ENCODE measurements around the gene RRAS2. TPM values are rescaled to one million over a fixed set of nuclear protein-coding genes. Genes with fewer than 3 reads are reported as not detected.

The RRAS2 gene
- total and polyA plus RNA-seq, 2 donors (not counting 3 experiments of a cell fraction or from before 2014, with no cell fraction given), result 30.1 to 80.5 TPM

GRCh38 chr11:14258221-14258935, 100.6 kb downstream of the RRAS2 start:
- H3K27me3 ChIP-seq (ENCODE audit: control insufficient read depth in 2 of 2, insufficient read depth in 2 of 2, low read length in 2 of 2), result no peaks in the 10 kb centered on the region
- dilution Hi-C loops (cut with MboI; ENCODE audit: extremely low pct_ligation_motif_present, low sequenced_read_pairs), result no loop called here
- peaks cover 5% of the 10 kb centered on the region for H3K4me1 ChIP-seq (ENCODE audit: control insufficient read depth, extremely low read depth, insufficient read depth, low read length)
- H3K4me3 ChIP-seq (replicated peaks in 1 of 3; ENCODE audit: insufficient read depth in 1 of 3, low read depth in 1 of 3, low read length in 3 of 3), result no peak overlapping the region
- H3K27ac ChIP-seq (ENCODE audit: insufficient read depth, low read depth, low read length), result no peak overlapping the region
- no peaks in the 10 kb centered on the region for H3K9me1 ChIP-seq (replicated peaks; ENCODE audit: control insufficient read depth, extremely low read depth, insufficient read depth, low read length)
- no peaks in the 10 kb centered on the region for H3K79me2 ChIP-seq (ENCODE audit: control insufficient read depth, insufficient read depth, low read length)
- BruUV-seq (replicated peaks), result TSS peak; percentile 5
- TF ChIP-seq MYC (IDR thresholded peaks at IDR 0.05; ENCODE audit: low read depth, low read length), result no peak
- no peak for TF ChIP-seq CTCF (IDR thresholded peaks at IDR 0.05; ENCODE audit: extremely low read depth in 1 of 2, insufficient read depth in 1 of 2, low read depth in 1 of 2, low read length in 2 of 2)
- peak; percentile 70 for TF ChIP-seq GATA2 (IDR thresholded peaks at IDR 0.05; ENCODE audit: insufficient read depth, insufficient read length, low read depth, low read length)
- peak; percentile 86 for TF ChIP-seq FOS (IDR thresholded peaks at IDR 0.05; ENCODE audit: borderline replicate concordance, insufficient read depth, low read length)
- peak; percentile 40 for TF ChIP-seq POLR2A (IDR thresholded peaks at IDR 0.05; ENCODE audit: low read depth, low read length)
- no peaks in the 10 kb centered on the region for H4K20me1 ChIP-seq (replicated peaks; ENCODE audit: control insufficient read depth, extremely low read depth, insufficient read depth, low read length)
- H3K9ac ChIP-seq (replicated peaks; ENCODE audit: extremely low read depth, insufficient read depth, low read length), result no peak overlapping the region
- peak; percentile 25 for DNase-seq (ENCODE audit: low read depth, low spot score)
- no peak overlapping the region for H2AFZ ChIP-seq (ENCODE audit: low read depth, low read length)
- POLR2A ChIA-PET, result no interaction called here
- H3K9me3 ChIP-seq (replicated peaks; ENCODE audit: control insufficient read depth, insufficient read depth, low read length), result no peaks in the 10 kb centered on the region
- intact Hi-C loops (cut with micrococcal nuclease), result no loop called here
- FAIRE-seq, result peak; percentile 8
- no peak overlapping the region for H3K4me2 ChIP-seq (ENCODE audit: insufficient read depth, low read length)
- H3K36me3 ChIP-seq (ENCODE audit: control insufficient read depth in 2 of 2, extremely low read depth in 1 of 2, insufficient read depth in 2 of 2, low read length in 2 of 2), result no peaks in the 10 kb centered on the region
- CTCF ChIA-PET, result interaction anchor here (1.0 kb wide), 1 partner anchor 8 kb away, joined by 4 read pairs; no protein-coding TSS in a partner anchor

DNA sequence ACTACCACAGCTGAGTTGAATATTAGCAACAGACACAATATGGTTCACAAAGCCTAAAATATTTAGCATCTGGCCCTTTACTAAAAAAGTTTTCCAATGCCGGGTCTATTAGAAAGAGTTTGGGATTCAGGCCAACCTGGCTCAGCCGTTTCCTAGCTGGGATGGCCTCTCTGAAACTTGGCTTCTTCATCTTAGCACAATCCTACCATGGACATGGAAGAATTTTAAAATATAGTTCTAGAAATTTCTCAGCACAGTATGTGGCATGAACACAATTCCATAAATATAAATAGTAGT, 103.8 kb downstream of the RRAS2 start:
- CTCF ChIA-PET, result no interaction called here
- Histone ChIP-seq H3K79me2 (ENCODE audit: control insufficient read depth, insufficient read depth, low read length) (no peaks in the 10 kb centered on the region), H3K36me3 (ENCODE audit: control insufficient read depth in 2 of 2, extremely low read depth in 1 of 2, insufficient read depth in 2 of 2, low read length in 2 of 2) (no peaks in the 10 kb centered on the region)

More for the DNA sequence above, 103.8 kb downstream of the RRAS2 start:
- Histone ChIP-seq H3K9ac (replicated peaks; ENCODE audit: extremely low read depth, insufficient read depth, low read length) (no peak overlapping the region), H3K4me1 (ENCODE audit: control insufficient read depth, extremely low read depth, insufficient read depth, low read length) (peaks cover 5% of the 10 kb centered on the region), H3K9me3 (replicated peaks; ENCODE audit: control insufficient read depth, insufficient read depth, low read length) (no peaks in the 10 kb centered on the region), H2AFZ (ENCODE audit: low read depth, low read length) (no peak overlapping the region), H3K4me3 (replicated peaks in 1 of 3; ENCODE audit: insufficient read depth in 1 of 3, low read depth in 1 of 3, low read length in 3 of 3) (no peak overlapping the region), H3K27me3 (ENCODE audit: control insufficient read depth in 2 of 2, insufficient read depth in 2 of 2, low read length in 2 of 2) (peaks cover 0 to 2% of the 10 kb centered on the region in 2 experiments), H4K20me1 (replicated peaks; ENCODE audit: control insufficient read depth, extremely low read depth, insufficient read depth, low read length) (no peaks in the 10 kb centered on the region), H3K27ac (ENCODE audit: insufficient read depth, low read depth, low read length) (no peak overlapping the region), H3K9me1 (replicated peaks; ENCODE audit: control insufficient read depth, extremely low read depth, insufficient read depth, low read length) (no peaks in the 10 kb centered on the region), H3K4me2 (ENCODE audit: insufficient read depth, low read length) (no peak overlapping the region)
- POLR2A ChIA-PET, result no interaction called here
- BruUV-seq (replicated peaks), result no TSS peak
- TF ChIP-seq GATA2 (IDR thresholded peaks at IDR 0.05; ENCODE audit: insufficient read depth, insufficient read length, low read depth, low read length), result no peak
- TF ChIP-seq EZH2 (IDR thresholded peaks at IDR 0.05; ENCODE audit: borderline replicate concordance, low read depth, low read length, severe bottlenecking), result no peak
- TF ChIP-seq FOS (IDR thresholded peaks at IDR 0.05; ENCODE audit: borderline replicate concordance, insufficient read depth, low read length), result no peak
- TF ChIP-seq MYC (IDR thresholded peaks at IDR 0.05; ENCODE audit: low read depth, low read length), result no peak
- no peak for TF ChIP-seq POLR2A (IDR thresholded peaks at IDR 0.05; ENCODE audit: low read depth, low read length)
- TF ChIP-seq JUN (IDR thresholded peaks at IDR 0.05; ENCODE audit: borderline replicate concordance, insufficient read depth, insufficient read length, low read depth), result no peak
- TF ChIP-seq MAX (IDR thresholded peaks at IDR 0.05; ENCODE audit: insufficient read depth, insufficient read length), result no peak
- TF ChIP-seq CTCF (IDR thresholded peaks at IDR 0.05; ENCODE audit: extremely low read depth in 1 of 2, insufficient read depth in 1 of 2, low read depth in 1 of 2, low read length in 2 of 2), result no peak
- no peak for TF ChIP-seq POLR2AphosphoS5 (IDR thresholded peaks at IDR 0.05; ENCODE audit: insufficient read depth, low read depth, low read length)
- DNase-seq (ENCODE audit: low read depth, low spot score) (no peak), FAIRE-seq (no peak)
- intact Hi-C loops (cut with micrococcal nuclease) (no loop called here), dilution Hi-C loops (cut with MboI; ENCODE audit: extremely low pct_ligation_motif_present, low sequenced_read_pairs) (no loop called here)

Measured in endothelial cell of umbilical vein (primary cell).